ENCODE data around the gene PPP1R12C.

DNA sequence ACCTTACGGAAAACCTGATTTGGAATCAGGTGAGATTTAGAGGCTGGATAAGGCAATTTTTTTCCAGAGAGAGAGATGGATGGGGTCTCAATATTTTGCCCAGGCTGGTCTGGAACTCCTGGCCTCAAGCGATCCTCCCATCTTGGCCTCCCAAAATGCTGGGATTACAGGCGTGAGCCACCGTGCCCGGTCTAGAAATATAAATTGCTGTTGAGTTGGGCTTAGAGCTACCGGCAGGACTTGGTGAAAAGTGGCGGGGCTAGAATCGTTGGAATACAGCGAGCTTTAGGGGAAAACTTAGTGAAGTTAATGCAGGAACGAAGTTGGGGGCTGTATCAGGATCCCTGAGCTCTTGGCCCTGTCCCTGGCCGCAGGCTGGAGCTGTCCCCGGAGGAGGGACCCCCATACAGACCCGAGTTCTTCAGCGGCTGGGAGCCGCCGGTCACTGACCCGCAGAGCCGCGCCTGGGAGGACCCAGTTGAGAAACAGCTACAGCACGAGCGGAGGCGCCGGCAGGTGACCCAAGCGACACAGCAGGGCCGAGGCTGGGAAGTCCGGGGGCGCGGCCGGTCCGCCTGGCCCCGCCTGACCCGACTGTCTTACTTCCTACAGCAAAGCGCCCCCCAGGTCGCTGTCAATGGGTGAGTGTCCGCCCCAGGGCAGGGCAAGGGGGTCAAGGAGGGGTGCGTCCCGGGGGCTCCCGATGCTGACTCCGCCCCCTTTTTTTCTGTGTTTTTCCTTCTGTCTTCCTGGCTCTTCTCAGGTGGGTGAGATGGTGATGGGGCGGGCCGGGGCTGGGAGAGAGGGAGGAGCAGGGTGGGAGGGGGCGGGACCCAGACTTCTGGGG is 34.2 kb downstream of the PPP1R12C start:
- TF ChIP-seq CTCF (IDR thresholded peaks at IDR 0.05; ENCODE audit: poor library complexity) (no peak), EZH2 (IDR thresholded peaks at IDR 0.05; ENCODE audit: borderline replicate concordance) (no peak), EZH2phosphoT487 (IDR thresholded peaks at IDR 0.05; ENCODE audit: low read depth, severe bottlenecking, unreplicated experiment) (no peak)

Data from hepatocyte (in vitro differentiated cells).